Activated T-helper 1 cell treated with anti-CD3 and anti-CD28 coated beads, Interleukin-12 subunit alpha, Interleukin-12 subunit beta, Interleukin-2, Interleukin-4 antibody, amounts not matched to agents 30 ng/mL and 10 ng/mL and 1 ng/mL, durations not matched to agents 14 hours and 24 hours and 36 hours (primary cell): ENCODE measurements around the gene ATXN7. TPM values are rescaled to one million over a fixed set of nuclear protein-coding genes. Genes with fewer than 3 reads are reported as not detected.

Experiments
- DNase-seq: peaks from one replicate; pipeline ENCODE4 v3.0.0; 2021; ENCODE audit warnings: low spot score
- H3K27ac Mint-ChIP-seq: one replicate; pipeline ENCODE4 v1.8.0; 2021; ENCODE audit warnings: mild to moderate bottlenecking, mixed read lengths
- H3K27me3 Mint-ChIP-seq: one replicate; pipeline ENCODE4 v1.8.0; 2022; ENCODE audit warnings: mild to moderate bottlenecking, moderate library complexity, mixed read lengths; ENCODE audit not compliant: insufficient read depth
- H3K36me3 Mint-ChIP-seq: one replicate; pipeline ENCODE4 v1.8.0; 2021; ENCODE audit warnings: low read depth, mixed read lengths
- H3K4me1 Mint-ChIP-seq: one replicate; pipeline ENCODE4 v1.8.0; 2021; ENCODE audit warnings: low read depth, mixed read lengths
- H3K4me3 Mint-ChIP-seq: one replicate; pipeline ENCODE4 v1.8.0; 2021; ENCODE audit warnings: mild to moderate bottlenecking, moderate library complexity, mixed read lengths
- H3K9me3 Mint-ChIP-seq: one replicate; pipeline ENCODE4 v1.8.0; 2021; ENCODE audit warnings: mixed read lengths
- intact Hi-C: fragments of 100-400 bp; cut with micrococcal nuclease; formaldehyde crosslinking; loops from one replicate; pipeline ENCODE4 v1.15.1; 2024
- total RNA-seq: library from RNA; stranded (reverse); gene quantifications from 2 replicates; pipeline ENCODE4 v1.2.3, GENCODE V29; 2022

ATXN7 gene
- total RNA-seq, 1 donor from 2014 or later, result 48.2 TPM

- H3K27ac Mint-ChIP-seq, result no peak overlapping the region
- peaks cover 7% of the 10 kb centered on the region for H3K36me3 Mint-ChIP-seq
- intact Hi-C loops, result no loop called here
- H3K9me3 Mint-ChIP-seq, result no peaks in the 10 kb centered on the region
- DNase-seq, result no peak
- peaks cover 37% of the 10 kb centered on the region for H3K4me1 Mint-ChIP-seq
- H3K27me3 Mint-ChIP-seq, result no peaks in the 10 kb centered on the region
- no peak overlapping the region for H3K4me3 Mint-ChIP-seq
Measured at GRCh38 chr3:63872135-63872924, 8.7 kb downstream of the ATXN7 start.

- no peaks in the 10 kb centered on the region for H3K27me3 Mint-ChIP-seq
- no peak for DNase-seq
- H3K27ac Mint-ChIP-seq, result no peak overlapping the region
- no peak overlapping the region for H3K4me3 Mint-ChIP-seq
- peaks cover 8% of the 10 kb centered on the region for H3K36me3 Mint-ChIP-seq
- intact Hi-C loops, result no loop called here
- H3K4me1 Mint-ChIP-seq, result peaks cover 42% of the 10 kb centered on the region
- no peaks in the 10 kb centered on the region for H3K9me3 Mint-ChIP-seq
Measured at GRCh38 chr3:63874769-63875168, 11.1 kb downstream of the ATXN7 start.

- intact Hi-C loops, result no loop called here
- Mint-ChIP-seq H3K9me3 (no peaks in the 10 kb centered on the region), H3K4me3 (no peak overlapping the region), H3K36me3 (peaks cover 8% of the 10 kb centered on the region), H3K27me3 (no peaks in the 10 kb centered on the region), H3K27ac (no peak overlapping the region), H3K4me1 (peaks cover 42% of the 10 kb centered on the region)
- no peak for DNase-seq
Measured at GRCh38 chr3:63875510-63875909, 11.8 kb downstream of the ATXN7 start.

- DNase-seq, result no peak
- Mint-ChIP-seq H3K4me1 (peaks cover 43% of the 10 kb centered on the region), H3K36me3 (peaks cover 8% of the 10 kb centered on the region), H3K27ac (peak overlapping the region; percentile 13), H3K4me3 (no peak overlapping the region), H3K27me3 (no peaks in the 10 kb centered on the region), H3K9me3 (no peaks in the 10 kb centered on the region)
- intact Hi-C loops, result no loop called here
Measured at GRCh38 chr3:63876260-63876659, 12.6 kb downstream of the ATXN7 start.

DNA sequence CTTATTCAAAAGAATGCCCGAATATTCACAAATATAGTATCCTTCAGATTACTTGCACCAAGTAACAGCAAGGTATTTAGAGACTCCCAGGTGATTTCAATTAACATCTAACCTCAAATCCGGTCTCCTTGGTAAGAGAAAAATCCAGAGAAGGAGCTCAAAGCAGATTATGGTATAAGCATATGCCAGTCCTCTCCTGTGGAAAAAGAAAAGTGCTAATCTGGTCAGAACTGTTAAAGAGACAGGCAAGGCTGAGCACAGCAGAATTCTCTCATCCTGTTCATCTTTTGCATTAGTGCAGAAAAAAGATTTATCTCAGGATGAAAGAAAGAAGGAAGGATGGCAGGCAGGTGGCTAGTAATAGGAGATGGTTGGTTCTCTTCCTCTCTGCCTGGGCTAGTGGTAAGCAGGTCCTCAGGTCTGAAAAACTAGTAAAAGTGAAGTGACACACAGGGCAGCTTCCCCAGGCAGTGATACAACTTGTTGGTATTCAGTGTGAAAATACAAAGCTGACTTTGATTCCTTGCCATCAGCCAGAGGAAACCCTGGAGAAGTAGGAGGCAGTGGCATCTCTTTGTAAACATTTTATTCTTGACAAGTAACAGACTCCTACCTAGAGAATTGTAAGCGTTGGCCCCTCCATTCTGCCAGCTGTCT lies 14.2 kb downstream of the ATXN7 start:
- Mint-ChIP-seq H3K27ac (no peak overlapping the region), H3K9me3 (no peaks in the 10 kb centered on the region), H3K27me3 (no peaks in the 10 kb centered on the region), H3K4me1 (peaks cover 44% of the 10 kb centered on the region), H3K4me3 (no peak overlapping the region), H3K36me3 (peaks cover 8% of the 10 kb centered on the region)
- intact Hi-C loops, result no loop called here
- no peak for DNase-seq

- H3K36me3 Mint-ChIP-seq, result peaks cover 8% of the 10 kb centered on the region
- DNase-seq, result no peak
- H3K27me3 Mint-ChIP-seq, result no peaks in the 10 kb centered on the region
- H3K4me3 Mint-ChIP-seq, result no peak overlapping the region
- H3K9me3 Mint-ChIP-seq, result no peaks in the 10 kb centered on the region
- intact Hi-C loops, result no loop called here
- peaks cover 48% of the 10 kb centered on the region for H3K4me1 Mint-ChIP-seq
- H3K27ac Mint-ChIP-seq, result peak overlapping the region; percentile 15
Measured at GRCh38 chr3:63878394-63879060, 14.9 kb downstream of the ATXN7 start.

DNA sequence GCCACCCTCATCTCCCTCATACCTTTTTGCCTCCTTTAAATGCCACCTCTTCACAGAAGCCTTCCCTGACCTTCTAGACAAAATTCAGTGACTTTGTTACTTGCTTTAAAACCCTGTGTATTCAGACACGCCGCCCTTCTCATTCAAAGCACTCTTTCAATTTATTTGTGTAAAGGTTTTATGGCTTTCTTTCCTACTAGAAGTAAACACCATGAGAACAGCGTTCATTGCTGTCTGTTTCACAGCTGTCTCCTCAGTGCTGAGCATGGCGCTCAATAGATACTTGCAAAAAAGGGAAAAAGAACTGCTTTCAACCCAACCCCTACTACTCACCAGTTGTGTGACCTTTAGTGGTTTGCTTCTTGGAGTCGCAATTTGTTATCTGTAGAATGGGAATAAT lies 17.0 kb downstream of the ATXN7 start:
- H3K4me1 Mint-ChIP-seq, result peaks cover 53% of the 10 kb centered on the region
- no peak for DNase-seq
- intact Hi-C loops, result no loop called here
- H3K4me3 Mint-ChIP-seq, result no peak overlapping the region
- no peak overlapping the region for H3K27ac Mint-ChIP-seq
- H3K9me3 Mint-ChIP-seq, result no peaks in the 10 kb centered on the region
- no peaks in the 10 kb centered on the region for H3K27me3 Mint-ChIP-seq
- peaks cover 14% of the 10 kb centered on the region for H3K36me3 Mint-ChIP-seq

DNA sequence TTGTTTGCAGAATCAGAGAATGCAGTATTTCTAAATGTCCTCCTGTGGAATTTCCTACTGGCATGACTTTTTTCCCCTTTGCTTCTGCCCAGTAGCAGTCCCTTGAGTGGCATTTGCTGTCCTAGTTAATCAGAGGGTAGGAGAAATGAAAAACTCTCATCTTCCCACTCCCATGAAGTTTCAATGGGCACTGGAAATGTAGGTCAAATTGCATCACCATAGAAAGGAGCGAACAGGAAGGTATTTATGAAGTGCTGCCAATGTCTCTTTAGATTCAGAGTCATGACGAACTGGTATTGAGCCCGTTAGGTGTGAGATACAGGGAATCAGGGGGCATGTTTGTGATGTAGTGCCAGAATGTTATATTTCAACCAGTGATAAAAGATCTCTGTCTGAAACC lies 23.2 kb downstream of the ATXN7 start:
- Mint-ChIP-seq H3K9me3 (no peaks in the 10 kb centered on the region), H3K27ac (no peak overlapping the region), H3K27me3 (no peaks in the 10 kb centered on the region), H3K4me1 (peaks cover 19% of the 10 kb centered on the region), H3K4me3 (no peak overlapping the region), H3K36me3 (peaks cover 8% of the 10 kb centered on the region)
- intact Hi-C loops, result no loop called here
- DNase-seq, result no peak

DNA sequence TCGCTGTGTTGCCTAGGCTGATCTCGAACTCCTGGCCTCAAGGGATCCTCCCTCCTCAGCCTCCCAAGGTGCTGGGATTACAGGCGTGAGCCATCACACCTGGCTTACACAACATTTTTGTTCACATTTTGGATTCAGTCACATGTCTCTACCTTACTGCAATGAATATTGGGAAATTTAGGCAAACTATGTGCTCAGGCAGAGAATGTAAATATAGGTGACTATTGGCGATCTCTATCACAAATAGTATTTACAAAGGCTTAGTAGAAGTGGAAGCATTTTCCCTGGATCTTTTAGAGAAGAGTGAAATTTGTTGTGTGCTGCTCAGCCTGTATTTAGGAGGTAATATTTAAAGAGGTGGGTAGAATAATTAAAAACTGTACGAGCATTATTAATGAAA lies 27.9 kb downstream of the ATXN7 start:
- H3K4me3 Mint-ChIP-seq, result no peak overlapping the region
- intact Hi-C loops, result no loop called here
- peaks cover 10% of the 10 kb centered on the region for H3K36me3 Mint-ChIP-seq
- H3K27ac Mint-ChIP-seq, result no peak overlapping the region
- no peaks in the 10 kb centered on the region for H3K27me3 Mint-ChIP-seq
- no peaks in the 10 kb centered on the region for H3K9me3 Mint-ChIP-seq
- H3K4me1 Mint-ChIP-seq, result peaks cover 34% of the 10 kb centered on the region
- DNase-seq, result no peak

DNA sequence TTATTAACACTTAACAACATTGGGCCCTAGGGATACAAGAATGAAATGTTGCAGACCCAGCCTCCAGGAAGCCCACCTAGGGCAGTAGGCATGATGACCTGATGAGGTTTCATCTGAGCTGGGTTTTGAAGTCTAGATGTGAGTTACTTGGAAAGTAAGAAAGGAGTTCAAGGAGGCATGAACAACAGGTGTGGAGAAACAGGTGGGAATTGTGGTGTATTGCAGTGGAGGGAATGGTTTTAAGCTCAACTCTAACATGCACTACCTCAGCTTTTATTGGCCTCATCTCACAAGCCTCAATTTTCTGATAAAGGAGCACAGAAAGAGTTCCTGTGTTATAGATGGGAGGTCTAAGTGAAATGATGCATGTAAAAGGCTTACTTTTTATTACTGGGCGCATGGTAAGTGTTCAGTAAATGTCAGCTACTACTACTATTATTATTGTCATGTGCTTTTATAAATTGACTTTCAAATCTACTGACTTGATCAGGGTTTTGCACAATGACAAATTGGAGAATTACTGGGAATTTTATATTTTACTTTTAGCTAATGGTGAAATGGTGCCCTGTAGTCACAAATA lies 29.2 kb downstream of the ATXN7 start:
- Mint-ChIP-seq H3K27ac (no peak overlapping the region), H3K4me1 (peaks cover 45% of the 10 kb centered on the region), H3K36me3 (peaks cover 14% of the 10 kb centered on the region), H3K9me3 (no peaks in the 10 kb centered on the region), H3K27me3 (no peaks in the 10 kb centered on the region), H3K4me3 (no peak overlapping the region)
- no peak for DNase-seq
- intact Hi-C loops, result no loop called here

DNA sequence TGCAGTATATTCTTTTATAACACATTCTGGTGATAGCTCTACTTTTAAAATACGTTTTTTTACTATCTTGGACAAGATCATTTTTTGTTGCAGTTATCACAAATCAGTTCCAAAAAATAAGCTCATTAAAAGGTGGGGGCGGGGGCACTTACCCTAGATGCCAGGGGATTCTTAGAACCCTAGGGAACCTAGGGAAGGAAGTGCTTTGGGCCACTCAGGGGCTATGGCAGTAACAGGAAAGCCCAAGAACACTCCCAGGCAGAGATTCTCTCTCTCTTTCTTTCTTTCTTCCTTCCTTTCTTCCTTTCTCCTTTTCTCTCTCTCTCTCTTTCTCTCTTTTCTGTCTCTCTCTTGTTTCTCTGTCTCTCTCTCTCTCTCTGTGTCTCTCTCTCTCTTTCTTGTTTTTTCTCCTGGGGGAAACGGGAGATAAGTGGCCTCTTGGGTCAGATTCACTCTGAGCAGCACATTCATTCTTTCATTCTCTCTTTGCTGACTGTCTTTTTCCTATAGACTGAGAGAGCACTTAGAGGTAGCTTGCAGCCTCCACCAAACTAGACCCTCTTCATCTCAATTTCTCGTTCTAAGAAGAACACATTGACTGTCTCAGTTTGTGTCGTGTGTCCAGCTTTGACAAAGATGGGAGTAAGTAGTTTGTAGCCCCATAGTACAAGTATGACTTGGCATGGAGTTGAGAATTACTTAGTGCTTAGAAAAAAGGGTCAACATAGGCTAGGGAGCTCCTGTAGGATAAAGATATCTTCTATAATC lies 31.9 kb downstream of the ATXN7 start:
- Mint-ChIP-seq H3K4me3 (no peak overlapping the region), H3K27ac (peak overlapping the region; percentile 87), H3K36me3 (peaks cover 31% of the 10 kb centered on the region), H3K9me3 (no peaks in the 10 kb centered on the region), H3K4me1 (peaks cover 55% of the 10 kb centered on the region), H3K27me3 (no peaks in the 10 kb centered on the region)
- no peak for DNase-seq
- intact Hi-C loops, result no loop called here

GRCh38 chr3:63896332-63897030 lies 32.8 kb downstream of the ATXN7 start:
- no peak overlapping the region for H3K27ac Mint-ChIP-seq
- no peak for DNase-seq
- peaks cover 34% of the 10 kb centered on the region for H3K36me3 Mint-ChIP-seq
- H3K9me3 Mint-ChIP-seq, result no peaks in the 10 kb centered on the region
- H3K27me3 Mint-ChIP-seq, result no peaks in the 10 kb centered on the region
- H3K4me3 Mint-ChIP-seq, result no peak overlapping the region
- peaks cover 57% of the 10 kb centered on the region for H3K4me1 Mint-ChIP-seq
- intact Hi-C loops, result no loop called here
